Transverse colon (tissue), 4 donors: ENCODE results near the gene TRIP10.

Experiments
- POLR2A ChIP-seq: fragments of 450-650 bp; IDR thresholded peaks from one replicate; pipeline ENCODE4 v1.6.1; 2016; ENCODE audit warnings: antibody characterized with exemption, mild to moderate bottlenecking, moderate library complexity
- POLR2AphosphoS5 ChIP-seq, 3 donors: sonication (generic); formaldehyde crosslinking; IDR thresholded peaks; one replicate each; pipeline ENCODE4 v1.6.1; 2016; ENCODE audit warnings: antibody characterized with exemption in 3 of 3
- TF ChIP-seq, protein P1 (sequence below), 5 experiments: fragments of 200-600 bp in 3 of 5; fragments of 450-650 bp in 2 of 5; sonication (generic) in 3 of 5; IDR thresholded peaks; 1 replicate in 2 of 5; 2 replicates in 3 of 5; pipeline ENCODE4 v1.5.1; 2016 to 2017; ENCODE audit warnings: antibody characterized with exemption in 5 of 5, inconsistent platforms in 3 of 5, mild to moderate bottlenecking in 2 of 5, moderate library complexity in 1 of 5

DNA sequence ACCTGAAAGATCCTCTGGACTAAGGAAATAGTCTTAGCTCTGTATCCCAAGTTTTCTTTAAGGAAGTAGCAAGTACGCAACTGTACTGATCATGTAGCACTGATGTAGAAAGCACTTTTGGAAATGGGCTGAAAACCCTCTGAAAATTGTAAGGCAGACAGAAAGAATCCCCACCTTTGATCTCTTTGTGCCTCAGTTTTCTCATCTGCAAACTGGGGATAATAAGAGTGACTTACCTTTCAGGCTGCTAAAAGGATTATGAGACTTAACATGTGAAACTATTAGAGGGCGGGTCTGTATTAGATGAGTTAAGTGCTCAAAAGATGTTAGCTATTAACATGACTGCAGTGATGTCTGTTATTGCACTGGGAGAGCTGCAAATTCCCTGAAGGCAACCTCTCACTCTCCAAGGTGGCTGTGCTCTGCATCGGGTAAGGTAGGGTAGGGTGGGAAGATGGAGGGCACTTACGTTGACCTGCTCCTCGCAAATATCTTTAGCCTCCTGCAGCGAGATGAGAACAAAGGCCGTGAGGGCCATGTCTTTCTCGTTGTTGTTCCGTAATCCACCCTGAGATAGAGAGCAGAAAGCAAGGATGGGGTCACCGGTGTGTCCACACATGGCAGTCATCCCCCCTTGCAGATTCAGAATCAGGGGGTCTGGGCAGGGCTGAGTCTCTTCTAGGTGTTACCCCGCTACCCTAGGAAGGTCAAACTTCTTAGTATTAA, 49.2 kb upstream of the TRIP10 start:
- TF ChIP-seq, protein P1, sequence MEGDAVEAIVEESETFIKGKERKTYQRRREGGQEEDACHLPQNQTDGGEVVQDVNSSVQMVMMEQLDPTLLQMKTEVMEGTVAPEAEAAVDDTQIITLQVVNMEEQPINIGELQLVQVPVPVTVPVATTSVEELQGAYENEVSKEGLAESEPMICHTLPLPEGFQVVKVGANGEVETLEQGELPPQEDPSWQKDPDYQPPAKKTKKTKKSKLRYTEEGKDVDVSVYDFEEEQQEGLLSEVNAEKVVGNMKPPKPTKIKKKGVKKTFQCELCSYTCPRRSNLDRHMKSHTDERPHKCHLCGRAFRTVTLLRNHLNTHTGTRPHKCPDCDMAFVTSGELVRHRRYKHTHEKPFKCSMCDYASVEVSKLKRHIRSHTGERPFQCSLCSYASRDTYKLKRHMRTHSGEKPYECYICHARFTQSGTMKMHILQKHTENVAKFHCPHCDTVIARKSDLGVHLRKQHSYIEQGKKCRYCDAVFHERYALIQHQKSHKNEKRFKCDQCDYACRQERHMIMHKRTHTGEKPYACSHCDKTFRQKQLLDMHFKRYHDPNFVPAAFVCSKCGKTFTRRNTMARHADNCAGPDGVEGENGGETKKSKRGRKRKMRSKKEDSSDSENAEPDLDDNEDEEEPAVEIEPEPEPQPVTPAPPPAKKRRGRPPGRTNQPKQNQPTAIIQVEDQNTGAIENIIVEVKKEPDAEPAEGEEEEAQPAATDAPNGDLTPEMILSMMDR (IDR thresholded peaks at IDR 0.05): no peak
- TF ChIP-seq POLR2A: no peak
- TF ChIP-seq POLR2AphosphoS5 (IDR thresholded peaks at IDR 0.05): no peak
